GM23248 (cell line): ENCODE results near the gene PIP.

Experiments used
- EZH2 ChIP-seq: fragments of 200-600 bp; sonication (generic); IDR thresholded peaks from 2 replicates; pipeline ENCODE4 v1.6.1; 2018; ENCODE audit warnings: antibody characterized with exemption, mild to moderate bottlenecking; ENCODE audit not compliant: insufficient read depth, poor library complexity, severe bottlenecking
- EZH2phosphoT487 ChIP-seq: fragments of 200-600 bp; sonication (generic); IDR thresholded peaks from 2 replicates; pipeline ENCODE4 v1.6.1; 2018; ENCODE audit warnings: antibody characterized with exemption, moderate library complexity, mild to moderate bottlenecking, low read depth; ENCODE audit not compliant: insufficient read depth

DNA sequence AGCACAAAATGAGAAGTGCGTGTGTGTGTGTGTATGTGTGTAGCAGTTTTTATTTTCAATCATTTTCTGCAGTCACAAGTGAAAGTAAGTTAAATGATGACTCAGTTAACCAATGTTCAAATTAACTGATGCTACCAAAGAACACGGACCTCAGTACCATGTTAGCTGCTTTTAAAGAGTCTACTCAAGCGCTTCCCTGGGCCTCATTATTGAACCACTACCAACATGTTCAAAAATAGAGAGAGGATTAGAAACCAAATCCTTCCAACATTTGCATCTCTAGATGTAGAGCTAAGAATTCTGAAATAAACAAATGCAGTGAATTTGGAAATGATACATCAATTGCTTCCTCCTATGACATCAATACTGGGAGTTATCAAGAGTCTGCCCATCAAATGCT, 51.1 kb downstream of the PIP start, which contains the start of gene TAS2R39:
- TF ChIP-seq EZH2 (no peak), EZH2phosphoT487 (no peak)
